Aorta (tissue), 5 donors: ENCODE data around the gene GRM1. TPM values are rescaled to one million over a fixed set of nuclear protein-coding genes. Genes with fewer than 3 reads are reported as not detected.

Source experiments
- ATAC-seq: fragments of 200-7000 bp; cut with Tn5 transposase; one replicate; pipeline ENCODE4 v1.9.1; 2022; ENCODE audit warnings: moderate library complexity; ENCODE audit not compliant: low FRiP score
- DNase-seq, 2 donors: peaks; one replicate each; pipeline ENCODE4 v3.0.0-alpha.2; 2020
- H3K27ac ChIP-seq, 2 donors: one replicate each; pipeline ENCODE4 v1.5.1; 2013; ENCODE audit warnings: low read length in 2 of 2, mild to moderate bottlenecking in 2 of 2, moderate library complexity in 2 of 2, control low read depth in 1 of 2, inconsistent platforms in 1 of 2, low read depth in 1 of 2
- H3K27me3 ChIP-seq, 2 donors: one replicate each; pipeline ENCODE4 v1.6.1; 2013; ENCODE audit warnings: control low read depth in 1 of 2, low read length in 1 of 2, mild to moderate bottlenecking in 1 of 2, moderate library complexity in 1 of 2; ENCODE audit not compliant: insufficient read depth in 2 of 2, control insufficient read depth in 1 of 2
- H3K36me3 ChIP-seq, 2 donors: one replicate each; pipeline ENCODE4 v1.6.1; 2013; ENCODE audit warnings: control low read depth in 1 of 2, low read length in 1 of 2, mild to moderate bottlenecking in 1 of 2; ENCODE audit not compliant: insufficient read depth in 2 of 2, control insufficient read depth in 1 of 2
- H3K4me1 ChIP-seq, 2 donors: one replicate each; pipeline ENCODE4 v1.6.1; 2013; ENCODE audit warnings: low read length in 2 of 2, control low read depth in 1 of 2, mild to moderate bottlenecking in 1 of 2, moderate library complexity in 1 of 2; ENCODE audit not compliant: insufficient read depth in 2 of 2, control insufficient read depth in 1 of 2
- H3K4me3 ChIP-seq, 2 donors: one replicate each; pipeline ENCODE4 v1.5.1; 2013; ENCODE audit warnings: low read length in 2 of 2, control low read depth in 1 of 2, mild to moderate bottlenecking in 1 of 2
- H3K9me3 ChIP-seq: one replicate; pipeline ENCODE4 v1.6.1; 2013; ENCODE audit warnings: mild to moderate bottlenecking, low read length; ENCODE audit not compliant: control insufficient read depth
- WGBS, 2 donors: extraction: QIAGEN DNeasy Blood & Tissue Kit; methylation state at CpG; one replicate each; pipeline ENCODE4 v1.1.7; 2013; 5-methylcytosine and 5-hydroxymethylcytosine counted together
- intact Hi-C, 2 donors: fragments of 100-400 bp; cut with DNase I; formaldehyde crosslinking; loops; one replicate each; pipeline versions ENCODE4 v1.14.2 to v1.15.0; 2022
- polyA plus RNA-seq, 2 donors: library from polyadenylated mRNA; stranded (reverse); fragments of 200-250 nt; gene quantifications; one replicate each; pipeline ENCODE4 v1.2.3, GENCODE V29; 2013
- total RNA-seq, 2 donors: library from RNA; stranded (reverse); fragmentation: NEBNext Ultra II Directional; extraction: Animal tissue kit (Norgen Biotek cat#: 25700); gene quantifications; one replicate each; pipeline ENCODE4 v1.2.1, GENCODE V29; 2021
- donor health status: healthy with polysubstance abuse.
- donor health status: Bipolar disorder and iron deficiency.
- donor health status: DM: no; HTN: no; CAD: no.
- donor health status: DM: no; HTN: no; CAD: no.
- donor health status: DM: yes; HTN: yes; CAD: no.

GRM1 gene
- total and polyA plus RNA-seq, 4 donors = 0.05 to 0.25 (median 0.13) TPM; not detected in 1

DNA sequence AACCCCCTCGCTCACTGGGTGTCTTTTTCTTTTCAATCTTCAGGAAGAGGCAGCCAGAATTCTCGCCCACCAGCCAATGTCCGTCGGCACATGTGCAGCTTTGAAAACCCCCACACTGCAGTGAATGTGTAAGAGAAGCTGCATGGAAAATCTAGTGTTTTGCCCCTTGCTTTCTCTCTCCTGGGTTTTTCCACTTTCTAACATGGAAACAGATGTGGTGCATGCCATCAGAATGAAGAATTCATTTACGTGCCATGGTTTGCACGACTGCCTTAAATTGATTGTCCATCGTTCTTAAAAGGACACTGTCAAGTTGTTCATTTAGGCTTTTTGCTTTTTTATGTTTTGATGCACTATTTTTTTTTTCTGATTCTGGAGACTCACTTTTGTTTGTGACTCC is 397.7 kb downstream of the GRM1 start:
- intact Hi-C loops = no loop called here
- no peak overlapping the region for H3K4me3 ChIP-seq
- DNase-seq (no peak), ATAC-seq (no peak)
- H3K27me3 ChIP-seq = peaks cover 0 to 1% of the 10 kb centered on the region in 2 donors
- peaks cover 4% of the 10 kb centered on the region for H3K9me3 ChIP-seq
- no peaks in the 10 kb centered on the region for H3K36me3 ChIP-seq
- 62 to 70% methylated on average over 7 of the region's 7 CpGs for WGBS, 2 donors
- H3K4me1 ChIP-seq = no peaks in the 10 kb centered on the region
- no peak overlapping the region for H3K27ac ChIP-seq

- Histone ChIP-seq H3K4me3 (no peak overlapping the region), H3K4me1 (no peaks in the 10 kb centered on the region), H3K27me3 (no peaks in the 10 kb centered on the region), H3K27ac (no peak overlapping the region), H3K9me3 (peaks cover 1% of the 10 kb centered on the region), H3K36me3 (no peaks in the 10 kb centered on the region)
- intact Hi-C loops = no loop called here
- WGBS, 2 donors = 97 to 99% methylated on average over 4 of the region's 4 CpGs
- DNase-seq (no peak), ATAC-seq (no peak)
These were observed 401.0 kb downstream of the GRM1 start for GRCh38 chr6:146429831-146430230.

DNA sequence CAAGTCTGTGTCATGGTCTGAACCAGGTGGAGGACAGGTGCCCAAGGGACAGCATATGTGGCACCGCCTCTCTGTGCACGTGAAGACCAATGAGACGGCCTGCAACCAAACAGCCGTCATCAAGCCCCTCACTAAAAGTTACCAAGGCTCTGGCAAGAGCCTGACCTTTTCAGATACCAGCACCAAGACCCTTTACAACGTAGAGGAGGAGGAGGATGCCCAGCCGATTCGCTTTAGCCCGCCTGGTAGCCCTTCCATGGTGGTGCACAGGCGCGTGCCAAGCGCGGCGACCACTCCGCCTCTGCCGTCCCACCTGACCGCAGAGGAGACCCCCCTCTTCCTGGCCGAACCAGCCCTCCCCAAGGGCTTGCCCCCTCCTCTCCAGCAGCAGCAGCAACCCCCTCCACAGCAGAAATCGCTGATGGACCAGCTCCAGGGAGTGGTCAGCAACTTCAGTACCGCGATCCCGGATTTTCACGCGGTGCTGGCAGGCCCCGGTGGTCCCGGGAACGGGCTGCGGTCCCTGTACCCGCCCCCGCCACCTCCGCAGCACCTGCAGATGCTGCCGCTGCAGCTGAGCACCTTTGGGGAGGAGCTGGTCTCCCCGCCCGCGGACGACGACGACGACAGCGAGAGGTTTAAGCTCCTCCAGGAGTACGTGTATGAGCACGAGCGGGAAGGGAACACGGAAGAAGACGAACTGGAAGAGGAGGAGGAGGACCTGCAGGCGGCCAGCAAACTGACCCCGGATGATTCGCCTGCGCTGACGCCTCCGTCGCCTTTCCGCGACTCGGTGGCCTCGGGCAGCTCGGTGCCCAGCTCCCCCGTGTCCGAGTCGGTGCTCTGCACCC is 405.2 kb downstream of the GRM1 start:
- DNase-seq (peak; percentile 56 to 76), ATAC-seq (peak; percentile 57)
- 9 to 11% methylated on average over 53 to 59 of the region's 59 CpGs for WGBS, 2 donors
- no peak overlapping the region for H3K27ac ChIP-seq
- peak overlapping the region in 1 of 2 donors; percentile 14 for H3K4me3 ChIP-seq
- no peaks in the 10 kb centered on the region for H3K27me3 ChIP-seq
- no peaks in the 10 kb centered on the region for H3K4me1 ChIP-seq
- no peaks in the 10 kb centered on the region for H3K36me3 ChIP-seq
- intact Hi-C loops = no loop called here
- H3K9me3 ChIP-seq = no peaks in the 10 kb centered on the region

DNA sequence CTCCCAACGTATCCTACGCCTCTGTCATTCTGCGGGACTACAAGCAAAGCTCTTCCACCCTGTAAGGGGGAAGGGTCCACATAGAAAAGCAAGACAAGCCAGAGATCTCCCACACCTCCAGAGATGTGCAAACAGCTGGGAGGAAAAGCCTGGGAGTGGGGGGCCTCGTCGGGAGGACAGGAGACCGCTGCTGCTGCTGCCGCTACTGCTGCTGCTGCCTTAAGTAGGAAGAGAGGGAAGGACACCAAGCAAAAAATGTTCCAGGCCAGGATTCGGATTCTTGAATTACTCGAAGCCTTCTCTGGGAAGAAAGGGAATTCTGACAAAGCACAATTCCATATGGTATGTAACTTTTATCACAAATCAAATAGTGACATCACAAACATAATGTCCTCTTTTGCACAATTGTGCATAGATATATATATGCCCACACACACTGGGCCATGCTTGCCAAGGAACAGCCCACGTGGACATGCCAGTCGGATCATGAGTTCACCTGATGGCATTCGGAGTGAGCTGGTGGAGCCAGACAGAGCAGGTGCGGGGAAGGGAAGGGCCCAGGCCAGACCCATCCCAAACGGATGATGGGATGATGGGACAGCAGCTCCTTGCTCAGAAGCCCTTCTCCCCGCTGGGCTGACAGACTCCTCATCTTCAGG is 406.0 kb downstream of the GRM1 start:
- Histone ChIP-seq H3K36me3 (no peaks in the 10 kb centered on the region), H3K4me1 (no peaks in the 10 kb centered on the region), H3K9me3 (no peaks in the 10 kb centered on the region), H3K27ac (no peak overlapping the region), H3K27me3 (no peaks in the 10 kb centered on the region), H3K4me3 (peak overlapping the region in 1 of 2 donors; percentile 14)
- intact Hi-C loops = no loop called here
- no peak for DNase-seq
- 41 to 49% methylated on average over 15 of the region's 15 CpGs for WGBS, 2 donors
- ATAC-seq = no peak

GRCh38 chr6:146441907-146442306 is 413.0 kb downstream of the GRM1 start:
- Histone ChIP-seq H3K4me3 (no peak overlapping the region), H3K4me1 (no peaks in the 10 kb centered on the region), H3K36me3 (no peaks in the 10 kb centered on the region), H3K27ac (no peak overlapping the region), H3K9me3 (no peaks in the 10 kb centered on the region), H3K27me3 (no peaks in the 10 kb centered on the region)
- WGBS, 2 donors = 89 to 93% methylated on average over 2 of the region's 2 CpGs
- intact Hi-C loops = no loop called here
- DNase-seq = no peak
- ATAC-seq = no peak

GRCh38 chr6:146444189-146444588 is 415.3 kb downstream of the GRM1 start:
- H3K36me3 ChIP-seq = no peaks in the 10 kb centered on the region
- intact Hi-C loops = no loop called here
- H3K9me3 ChIP-seq = peaks cover 2% of the 10 kb centered on the region
- ATAC-seq = no peak
- DNase-seq = no peak
- H3K27ac ChIP-seq = no peak overlapping the region
- no peaks in the 10 kb centered on the region for H3K27me3 ChIP-seq
- H3K4me3 ChIP-seq = no peak overlapping the region
- H3K4me1 ChIP-seq = no peaks in the 10 kb centered on the region
- WGBS, 2 donors = 53 to 56% methylated on average over 5 of the region's 5 CpGs

GRCh38 chr6:146445233-146445632 is 416.4 kb downstream of the GRM1 start:
- H3K4me3 ChIP-seq = no peak overlapping the region
- intact Hi-C loops = no loop called here
- H3K4me1 ChIP-seq = no peaks in the 10 kb centered on the region
- 88 to 93% methylated on average over 4 of the region's 4 CpGs for WGBS, 2 donors
- H3K9me3 ChIP-seq = peaks cover 2% of the 10 kb centered on the region
- ATAC-seq = no peak
- no peak for DNase-seq
- H3K27me3 ChIP-seq = no peaks in the 10 kb centered on the region
- H3K27ac ChIP-seq = no peak overlapping the region
- no peaks in the 10 kb centered on the region for H3K36me3 ChIP-seq

DNA sequence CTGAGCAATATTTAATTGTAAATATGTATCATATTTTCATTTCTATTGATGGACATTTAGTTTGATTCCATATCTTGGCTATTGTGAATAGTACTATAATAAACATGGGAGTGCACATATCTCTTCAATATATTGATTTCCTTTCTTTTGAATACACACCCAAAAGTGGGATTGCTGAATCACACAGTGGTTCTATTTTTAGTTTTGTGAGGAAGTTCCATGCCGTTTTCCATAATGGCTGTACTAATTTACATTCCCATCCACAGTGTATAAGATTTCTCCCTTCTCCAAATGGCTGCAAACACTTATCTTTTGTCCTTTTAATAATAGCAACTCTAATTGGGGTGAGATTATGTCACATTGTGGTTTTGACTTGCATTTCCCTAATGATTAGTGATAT is 428.0 kb downstream of the GRM1 start:
- intact Hi-C loops = no loop called here
- Histone ChIP-seq H3K36me3 (no peaks in the 10 kb centered on the region), H3K4me1 (no peaks in the 10 kb centered on the region), H3K9me3 (no peaks in the 10 kb centered on the region), H3K27ac (no peak overlapping the region), H3K27me3 (no peaks in the 10 kb centered on the region), H3K4me3 (no peak overlapping the region)
- no peak for DNase-seq
- WGBS, 2 donors = 33 to 40% methylated on average over 1 of the region's 1 CpG
- no peak for ATAC-seq

GRCh38 chr6:146460941-146461340 is 432.1 kb downstream of the GRM1 start:
- WGBS, 2 donors = 43 to 51% methylated on average over 1 of the region's 1 CpG
- Histone ChIP-seq H3K4me1 (no peaks in the 10 kb centered on the region), H3K27ac (no peak overlapping the region), H3K36me3 (no peaks in the 10 kb centered on the region), H3K4me3 (no peak overlapping the region), H3K9me3 (no peaks in the 10 kb centered on the region), H3K27me3 (no peaks in the 10 kb centered on the region)
- DNase-seq (no peak), ATAC-seq (no peak)
- intact Hi-C loops = no loop called here
